GM23338 (cell line): ENCODE measurements around the gene BTBD9. TPM values are rescaled to one million over a fixed set of nuclear protein-coding genes. Genes with fewer than 3 reads are reported as not detected.

Experiments
- ATAC-seq: fragments of 200-7000 bp; cut with Tn5 transposase; 3 replicates; pipeline ENCODE4 v1.9.1; 2020
- DNase-seq: peaks from one replicate; pipeline ENCODE4 v3.0.0-alpha.2; 2015; ENCODE audit warnings: low spot score
- H2AFZ ChIP-seq: fragments of 200-600 bp; sonication (generic); 2 replicates; pipeline ENCODE4 v1.8.0; 2016; ENCODE audit warnings: antibody characterized with exemption, mild to moderate bottlenecking, moderate library complexity
- H3F3A ChIP-seq: fragments of 200-600 bp; sonication (generic); replicated peaks from 2 replicates; pipeline ENCODE4 v1.8.0; 2017; ENCODE audit warnings: antibody characterized with exemption, mixed run types, low read depth
- H3K27ac ChIP-seq: fragments of 200-600 bp; sonication (generic); 2 replicates; pipeline ENCODE4 v1.6.1; 2016; ENCODE audit warnings: low read depth
- H3K27me3 ChIP-seq: fragments of 200-600 bp; sonication (generic); 2 replicates; pipeline ENCODE4 v1.8.0; 2016; ENCODE audit warnings: mild to moderate bottlenecking, mixed run types, moderate library complexity; ENCODE audit not compliant: insufficient read depth
- H3K36me3 ChIP-seq: fragments of 200-600 bp; sonication (generic); 2 replicates; pipeline ENCODE4 v1.8.0; 2016; ENCODE audit warnings: mild to moderate bottlenecking; ENCODE audit not compliant: insufficient read depth
- H3K4me1 ChIP-seq: fragments of 200-600 bp; sonication (generic); 2 replicates; pipeline ENCODE4 v1.8.0; 2016; ENCODE audit warnings: mild to moderate bottlenecking, moderate library complexity; ENCODE audit not compliant: insufficient read depth
- H3K4me2 ChIP-seq: fragments of 200-600 bp; sonication (generic); 2 replicates; pipeline ENCODE4 v1.7.1; 2017; ENCODE audit warnings: mixed run types
- H3K4me3 ChIP-seq: fragments of 200-600 bp; sonication (generic); 2 replicates; pipeline ENCODE4 v1.6.1; 2016; ENCODE audit warnings: mixed run types
- H3K79me2 ChIP-seq: fragments of 200-600 bp; sonication (generic); replicated peaks from 2 replicates; pipeline ENCODE4 v1.8.0; 2017; ENCODE audit warnings: mild to moderate bottlenecking; ENCODE audit not compliant: insufficient read depth
- H3K9me2 ChIP-seq: fragments of 200-600 bp; sonication (generic); 2 replicates; pipeline ENCODE4 v1.8.0; 2017; ENCODE audit not compliant: insufficient read depth
- H4K20me1 ChIP-seq: fragments of 200-600 bp; sonication (generic); replicated peaks from 2 replicates; pipeline ENCODE4 v1.8.0; 2017; ENCODE audit warnings: mild to moderate bottlenecking; ENCODE audit not compliant: insufficient read depth
- H3K27ac Mint-ChIP-seq: 2 replicates; pipeline ENCODE4 v1.8.0; 2020; ENCODE audit warnings: inconsistent platforms, mild to moderate bottlenecking, moderate library complexity, mixed read lengths
- H3K27me3 Mint-ChIP-seq: 3 replicates; pipeline ENCODE4 v1.8.0; 2022; ENCODE audit warnings: low read depth, mild to moderate bottlenecking, moderate library complexity, mixed read lengths, inconsistent platforms; ENCODE audit not compliant: insufficient read depth, poor library complexity
- H3K36me3 Mint-ChIP-seq: 3 replicates; pipeline ENCODE4 v1.8.0; 2021; ENCODE audit warnings: low read depth, mild to moderate bottlenecking, inconsistent platforms, moderate library complexity, mixed read lengths
- H3K4me1 Mint-ChIP-seq: 3 replicates; pipeline ENCODE4 v1.8.0; 2020; ENCODE audit warnings: mild to moderate bottlenecking, inconsistent platforms, mixed read lengths
- H3K4me3 Mint-ChIP-seq: 3 replicates; pipeline ENCODE4 v1.8.0; 2021; ENCODE audit warnings: moderate library complexity, mild to moderate bottlenecking, inconsistent platforms, mixed read lengths
- H3K9me3 Mint-ChIP-seq: 3 replicates; pipeline ENCODE4 v1.8.0; 2020; ENCODE audit warnings: moderate library complexity, mild to moderate bottlenecking, inconsistent platforms, mixed read lengths
- CREB1 ChIP-seq: fragments of 250-450 bp; sonication (Bioruptor Pico); IDR thresholded peaks from 2 replicates; pipeline ENCODE4 v1.5.0; 2020; ENCODE audit warnings: low read depth, mild to moderate bottlenecking, moderate library complexity
- EZH2 ChIP-seq: fragments of 200-600 bp; sonication (generic); IDR thresholded peaks from one replicate; pipeline ENCODE4 v1.8.0; 2017; ENCODE audit warnings: antibody characterized with exemption, mild to moderate bottlenecking, low read depth; ENCODE audit not compliant: unreplicated experiment
- EZH2phosphoT487 ChIP-seq: fragments of 200-600 bp; sonication (generic); IDR thresholded peaks from one replicate; pipeline ENCODE4 v1.8.1; 2018; ENCODE audit warnings: antibody characterized with exemption; ENCODE audit not compliant: unreplicated experiment
- JUNB ChIP-seq: IDR thresholded peaks from one replicate; pipeline ENCODE4 v1.6.1; 2016; ENCODE audit warnings: antibody characterized with exemption; ENCODE audit not compliant: unreplicated experiment
- NANOG ChIP-seq: IDR thresholded peaks from 2 replicates; pipeline ENCODE4 v1.6.1; 2016; ENCODE audit warnings: antibody characterized with exemption, borderline replicate concordance
- POLR2AphosphoS5 ChIP-seq: IDR thresholded peaks from 2 replicates; pipeline ENCODE4 v1.6.1; 2016; ENCODE audit warnings: antibody characterized with exemption, low read depth
- STAT1 ChIP-seq: IDR thresholded peaks from one replicate; pipeline ENCODE4 v1.6.1; 2016; ENCODE audit warnings: antibody characterized with exemption; ENCODE audit not compliant: unreplicated experiment
- ZNF114 ChIP-seq: fragments of 250-450 bp; sonication (Bioruptor Pico); IDR thresholded peaks from 2 replicates; pipeline ENCODE4 v1.5.0; 2020; ENCODE audit warnings: mild to moderate bottlenecking, moderate library complexity
- ZNF331 ChIP-seq: fragments of 250-450 bp; sonication (Bioruptor Pico); IDR thresholded peaks from 2 replicates; pipeline ENCODE4 v1.5.0; 2020; ENCODE audit warnings: low read depth, mild to moderate bottlenecking, moderate library complexity
- polyA plus RNA-seq: library from polyadenylated mRNA; unstranded; fragments of >200 nt; fragmentation: Nextera tagmentation; extraction: Ambion mirVana; gene quantifications from 2 replicates; pipeline ENCODE4 v1.2.1, GENCODE V29; 2016
- total RNA-seq: library from RNA; depleted of rRNA; stranded (reverse); fragments of >200 nt; shearing (Covaris generic); gene quantifications from 2 replicates; pipeline ENCODE4 v1.2.3, GENCODE V29; 2014
- TF ChIP-seq, protein P1 (sequence below): IDR thresholded peaks from one replicate; pipeline ENCODE4 v1.6.1; 2018; ENCODE audit warnings: antibody characterized with exemption; ENCODE audit not compliant: unreplicated experiment
- TF ChIP-seq, protein P2 (sequence below), 2 experiments: fragments of 200-600 bp in 1 of 2; sonication (generic) in 1 of 2; conservative IDR thresholded peaks; 2 replicates each; pipeline versions ENCODE4 v1.5.1 to v1.6.1; 2016 to 2017; ENCODE audit warnings: antibody characterized with exemption in 2 of 2, low read depth in 2 of 2, mild to moderate bottlenecking in 2 of 2, moderate library complexity in 1 of 2
- TF ChIP-seq, protein P3 (sequence below): IDR thresholded peaks from 2 replicates; pipeline ENCODE4 v1.6.1; 2016; ENCODE audit warnings: antibody characterized with exemption

BTBD9 gene
- total and polyA plus RNA-seq, 2 experiments from 2014 or later = 4.2 to 5.3 TPM

DNA sequence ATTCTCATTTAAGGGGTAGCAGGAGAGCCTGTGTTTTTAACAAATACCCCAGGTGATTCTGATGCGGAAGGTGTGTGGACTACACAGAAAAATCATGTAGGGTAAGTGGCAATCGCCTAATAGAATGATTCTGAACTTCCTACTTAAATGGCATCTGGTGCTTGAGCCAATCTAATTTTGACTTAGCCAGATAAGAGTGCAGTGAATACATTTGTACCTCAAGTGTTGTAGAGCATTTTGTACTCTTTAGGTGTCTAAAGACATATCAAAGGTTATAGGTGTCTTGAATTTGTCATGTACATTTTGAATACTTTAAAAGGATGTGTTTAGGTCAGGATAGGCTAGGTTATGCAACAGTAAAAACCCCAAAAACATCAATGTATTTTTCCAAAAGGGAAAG lies 10.0 kb upstream of the BTBD9 start:
- Histone ChIP-seq H3K4me2 (no peak overlapping the region), H3K79me2 (no peaks in the 10 kb centered on the region), H4K20me1 (no peaks in the 10 kb centered on the region), H3K36me3 (no peaks in the 10 kb centered on the region), H3K9me2 (no peaks in the 10 kb centered on the region), H3K27me3 (no peaks in the 10 kb centered on the region), H2AFZ (no peak overlapping the region), H3K4me1 (no peaks in the 10 kb centered on the region; the same call in 1 of the 2 replicates), H3K27ac (no peak overlapping the region), H3K4me3 (no peak overlapping the region), H3F3A (no peaks in the 10 kb centered on the region)
- DNase-seq (no peak), ATAC-seq (no peak)
- TF ChIP-seq, protein P1, sequence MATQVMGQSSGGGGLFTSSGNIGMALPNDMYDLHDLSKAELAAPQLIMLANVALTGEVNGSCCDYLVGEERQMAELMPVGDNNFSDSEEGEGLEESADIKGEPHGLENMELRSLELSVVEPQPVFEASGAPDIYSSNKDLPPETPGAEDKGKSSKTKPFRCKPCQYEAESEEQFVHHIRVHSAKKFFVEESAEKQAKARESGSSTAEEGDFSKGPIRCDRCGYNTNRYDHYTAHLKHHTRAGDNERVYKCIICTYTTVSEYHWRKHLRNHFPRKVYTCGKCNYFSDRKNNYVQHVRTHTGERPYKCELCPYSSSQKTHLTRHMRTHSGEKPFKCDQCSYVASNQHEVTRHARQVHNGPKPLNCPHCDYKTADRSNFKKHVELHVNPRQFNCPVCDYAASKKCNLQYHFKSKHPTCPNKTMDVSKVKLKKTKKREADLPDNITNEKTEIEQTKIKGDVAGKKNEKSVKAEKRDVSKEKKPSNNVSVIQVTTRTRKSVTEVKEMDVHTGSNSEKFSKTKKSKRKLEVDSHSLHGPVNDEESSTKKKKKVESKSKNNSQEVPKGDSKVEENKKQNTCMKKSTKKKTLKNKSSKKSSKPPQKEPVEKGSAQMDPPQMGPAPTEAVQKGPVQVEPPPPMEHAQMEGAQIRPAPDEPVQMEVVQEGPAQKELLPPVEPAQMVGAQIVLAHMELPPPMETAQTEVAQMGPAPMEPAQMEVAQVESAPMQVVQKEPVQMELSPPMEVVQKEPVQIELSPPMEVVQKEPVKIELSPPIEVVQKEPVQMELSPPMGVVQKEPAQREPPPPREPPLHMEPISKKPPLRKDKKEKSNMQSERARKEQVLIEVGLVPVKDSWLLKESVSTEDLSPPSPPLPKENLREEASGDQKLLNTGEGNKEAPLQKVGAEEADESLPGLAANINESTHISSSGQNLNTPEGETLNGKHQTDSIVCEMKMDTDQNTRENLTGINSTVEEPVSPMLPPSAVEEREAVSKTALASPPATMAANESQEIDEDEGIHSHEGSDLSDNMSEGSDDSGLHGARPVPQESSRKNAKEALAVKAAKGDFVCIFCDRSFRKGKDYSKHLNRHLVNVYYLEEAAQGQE = no peak
- TF ChIP-seq NANOG (no peak), JUNB (no peak)
- H3K27ac Mint-ChIP-seq = no peak overlapping the region
- H3K36me3 Mint-ChIP-seq = 0 out of 3 replicates have a peak, but pooled peaks cover 4% of the 10 kb centered on the region
- H3K9me3 Mint-ChIP-seq = no peaks in the 10 kb centered on the region
- H3K27me3 Mint-ChIP-seq = no peaks in the 10 kb centered on the region
- peaks cover 5% of the 10 kb centered on the region; the same call in 2 of the 3 replicates for H3K4me1 Mint-ChIP-seq
- H3K4me3 Mint-ChIP-seq = no peak overlapping the region

DNA sequence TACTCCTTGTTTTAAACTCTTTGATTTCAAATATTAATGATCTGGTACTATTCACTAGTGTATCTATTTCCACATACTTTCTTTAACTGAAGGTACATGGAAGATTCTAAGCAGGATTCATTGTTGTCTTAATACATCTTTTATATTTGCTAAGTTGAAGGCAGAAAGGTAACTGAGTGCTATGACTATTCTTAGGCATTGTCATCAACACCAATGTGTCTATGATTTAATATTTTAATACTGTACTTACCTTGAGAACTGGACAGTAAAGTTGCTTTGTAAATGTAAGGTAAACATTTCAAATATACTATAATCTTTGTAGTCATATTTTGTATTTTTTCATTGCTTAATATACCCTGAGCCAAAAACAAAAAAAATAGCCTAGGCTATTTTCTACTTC lies 8.9 kb upstream of the BTBD9 start:
- no peaks in the 10 kb centered on the region for H4K20me1 ChIP-seq
- H3K27me3 Mint-ChIP-seq = no peaks in the 10 kb centered on the region
- no peaks in the 10 kb centered on the region for H3K79me2 ChIP-seq
- no peaks in the 10 kb centered on the region for H3K9me3 Mint-ChIP-seq
- H2AFZ ChIP-seq = no peak overlapping the region
- H3K4me1 ChIP-seq = no peaks in the 10 kb centered on the region; the same call in 1 of the 2 replicates
- H3K9me2 ChIP-seq = no peaks in the 10 kb centered on the region
- H3K36me3 ChIP-seq = no peaks in the 10 kb centered on the region
- no peaks in the 10 kb centered on the region for H3F3A ChIP-seq
- H3K4me3 ChIP-seq = no peak overlapping the region
- no peak overlapping the region for H3K4me2 ChIP-seq
- no peak for DNase-seq
- H3K36me3 Mint-ChIP-seq = 0 out of 3 replicates have a peak, but pooled peaks cover 4% of the 10 kb centered on the region
- H3K4me3 Mint-ChIP-seq = no peak overlapping the region
- H3K4me1 Mint-ChIP-seq = peaks cover 5% of the 10 kb centered on the region; the same call in 2 of the 3 replicates
- H3K27me3 ChIP-seq = no peaks in the 10 kb centered on the region
- H3K27ac Mint-ChIP-seq = no peak overlapping the region
- no peak for ATAC-seq
- no peak overlapping the region for H3K27ac ChIP-seq
- no peak for TF ChIP-seq JUNB
- TF ChIP-seq POLR2AphosphoS5 = no peak
- TF ChIP-seq STAT1 = no peak
- TF ChIP-seq, protein P2, sequence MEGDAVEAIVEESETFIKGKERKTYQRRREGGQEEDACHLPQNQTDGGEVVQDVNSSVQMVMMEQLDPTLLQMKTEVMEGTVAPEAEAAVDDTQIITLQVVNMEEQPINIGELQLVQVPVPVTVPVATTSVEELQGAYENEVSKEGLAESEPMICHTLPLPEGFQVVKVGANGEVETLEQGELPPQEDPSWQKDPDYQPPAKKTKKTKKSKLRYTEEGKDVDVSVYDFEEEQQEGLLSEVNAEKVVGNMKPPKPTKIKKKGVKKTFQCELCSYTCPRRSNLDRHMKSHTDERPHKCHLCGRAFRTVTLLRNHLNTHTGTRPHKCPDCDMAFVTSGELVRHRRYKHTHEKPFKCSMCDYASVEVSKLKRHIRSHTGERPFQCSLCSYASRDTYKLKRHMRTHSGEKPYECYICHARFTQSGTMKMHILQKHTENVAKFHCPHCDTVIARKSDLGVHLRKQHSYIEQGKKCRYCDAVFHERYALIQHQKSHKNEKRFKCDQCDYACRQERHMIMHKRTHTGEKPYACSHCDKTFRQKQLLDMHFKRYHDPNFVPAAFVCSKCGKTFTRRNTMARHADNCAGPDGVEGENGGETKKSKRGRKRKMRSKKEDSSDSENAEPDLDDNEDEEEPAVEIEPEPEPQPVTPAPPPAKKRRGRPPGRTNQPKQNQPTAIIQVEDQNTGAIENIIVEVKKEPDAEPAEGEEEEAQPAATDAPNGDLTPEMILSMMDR (conservative IDR thresholded peaks at IDR 0.05; ENCODE audit: low read depth in 2 of 2) = no peak
- no peak for TF ChIP-seq EZH2
- TF ChIP-seq, protein P3, sequence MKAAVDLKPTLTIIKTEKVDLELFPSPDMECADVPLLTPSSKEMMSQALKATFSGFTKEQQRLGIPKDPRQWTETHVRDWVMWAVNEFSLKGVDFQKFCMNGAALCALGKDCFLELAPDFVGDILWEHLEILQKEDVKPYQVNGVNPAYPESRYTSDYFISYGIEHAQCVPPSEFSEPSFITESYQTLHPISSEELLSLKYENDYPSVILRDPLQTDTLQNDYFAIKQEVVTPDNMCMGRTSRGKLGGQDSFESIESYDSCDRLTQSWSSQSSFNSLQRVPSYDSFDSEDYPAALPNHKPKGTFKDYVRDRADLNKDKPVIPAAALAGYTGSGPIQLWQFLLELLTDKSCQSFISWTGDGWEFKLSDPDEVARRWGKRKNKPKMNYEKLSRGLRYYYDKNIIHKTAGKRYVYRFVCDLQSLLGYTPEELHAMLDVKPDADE = no peak
- no peak for TF ChIP-seq CREB1
- TF ChIP-seq EZH2phosphoT487 = no peak
- TF ChIP-seq ZNF331 (CRISPR knock-in tag) = no peak
- TF ChIP-seq ZNF114 (CRISPR knock-in tag) = no peak
- TF ChIP-seq, protein P1 = no peak
- TF ChIP-seq NANOG = no peak
